Colonic mucosa (tissue), 4 donors: ENCODE data around the gene OSBP. TPM values are rescaled to one million over a fixed set of nuclear protein-coding genes. Genes with fewer than 3 reads are reported as not detected.

Experiments
- DNase-seq: peaks from one replicate; pipeline ENCODE4 v3.0.0-alpha.2; 2020
- H3K27ac ChIP-seq: fragments of 200-600 bp; one replicate; pipeline ENCODE4 v1.8.0; 2021
- H3K27me3 ChIP-seq: fragments of 200-600 bp; one replicate; pipeline ENCODE4 v1.8.0; 2021
- H3K36me3 ChIP-seq: fragments of 200-600 bp; one replicate; pipeline ENCODE4 v1.8.0; 2021
- H3K4me1 ChIP-seq: fragments of 200-600 bp; one replicate; pipeline ENCODE4 v1.8.0; 2021; ENCODE audit warnings: mild to moderate bottlenecking
- H3K4me3 ChIP-seq: fragments of 200-600 bp; one replicate; pipeline ENCODE4 v1.8.0; 2021
- H3K9ac ChIP-seq, 2 donors: one replicate each; pipeline ENCODE4 v1.7.0; 2013; ENCODE audit warnings: control low read depth in 2 of 2, low read depth in 2 of 2, low read length in 2 of 2
- H3K9me3 ChIP-seq: fragments of 200-600 bp; one replicate; pipeline ENCODE4 v1.8.0; 2021
- CTCF ChIP-seq: fragments of 200-600 bp; IDR thresholded peaks from one replicate; pipeline ENCODE4 v1.8.0; 2022; ENCODE audit warnings: antibody characterized with exemption, mild to moderate bottlenecking
- intact Hi-C: fragments of 100-400 bp; cut with DNase I; formaldehyde crosslinking; loops from one replicate; pipeline ENCODE4 v1.14.1; 2022
- total RNA-seq, 2 donors: library from RNA; stranded (reverse); fragmentation: NEBNext Ultra II Directional in 1 of 2; extraction: Animal tissue kit (Norgen Biotek cat#: 25700) in 1 of 2; gene quantifications; one replicate each; pipeline ENCODE4 v1.2.1, GENCODE V29; 2021
- donor health status: healthy.
- donor health status: DM: no; HTN: no; CAD: no.
- donor health status: DM: no; HTN: no; CAD: no.

Gene OSBP
- total RNA-seq, 2 donors from 2014 or later: 57.1 to 64.7 TPM

GRCh38 chr11:59573216-59573615 lies 42.4 kb downstream of the OSBP start:
- Histone ChIP-seq H3K4me1 (no peaks in the 10 kb centered on the region), H3K27me3 (no peaks in the 10 kb centered on the region), H3K4me3 (no peak overlapping the region), H3K9ac (no peak overlapping the region), H3K36me3 (peaks cover 9% of the 10 kb centered on the region), H3K27ac (no peak overlapping the region), H3K9me3 (no peaks in the 10 kb centered on the region)
- TF ChIP-seq CTCF: no peak
- intact Hi-C loops: no loop called here
- no peak for DNase-seq

- H3K4me1 ChIP-seq: no peaks in the 10 kb centered on the region
- H3K27me3 ChIP-seq: no peaks in the 10 kb centered on the region
- no peak overlapping the region for H3K9ac ChIP-seq
- no peak overlapping the region for H3K4me3 ChIP-seq
- no peak for DNase-seq
- no peak for TF ChIP-seq CTCF
- intact Hi-C loops: no loop called here
- no peak overlapping the region for H3K27ac ChIP-seq
- H3K36me3 ChIP-seq: peaks cover 6% of the 10 kb centered on the region
- H3K9me3 ChIP-seq: no peaks in the 10 kb centered on the region
Observed at GRCh38 chr11:59572091-59572490, 43.5 kb downstream of the OSBP start.

GRCh38 chr11:59562292-59562691 lies 53.3 kb downstream of the OSBP start:
- Histone ChIP-seq H3K9me3 (no peaks in the 10 kb centered on the region), H3K9ac (peak overlapping the region in 1 of 2 donors; percentile 67), H3K27me3 (no peaks in the 10 kb centered on the region), H3K36me3 (no peaks in the 10 kb centered on the region), H3K4me1 (no peaks in the 10 kb centered on the region), H3K4me3 (no peak overlapping the region), H3K27ac (no peak overlapping the region)
- no peak for TF ChIP-seq CTCF
- intact Hi-C loops: loop anchor here (10.0 kb wide), 1 partner anchor 53 kb away; the partner anchor contains the start of gene OSBP
- no peak for DNase-seq

- peak; percentile 89 for DNase-seq
Observed at GRCh38 chr11:59560702-59561473, 54.7 kb downstream of the OSBP start.

GRCh38 chr11:59560290-59560701 lies 55.3 kb downstream of the OSBP start:
- Histone ChIP-seq H3K4me1 (no peaks in the 10 kb centered on the region), H3K9ac (peak overlapping the region; percentile 53 to 67), H3K27ac (peak overlapping the region; percentile 84), H3K27me3 (no peaks in the 10 kb centered on the region), H3K9me3 (no peaks in the 10 kb centered on the region), H3K36me3 (no peaks in the 10 kb centered on the region), H3K4me3 (peak overlapping the region; percentile 65)
- DNase-seq: peak; percentile 87
- intact Hi-C loops: loop anchor here (10.0 kb wide), 1 partner anchor 55 kb away; the partner anchor contains the start of gene OSBP
- no peak for TF ChIP-seq CTCF

More at GRCh38 chr11:59560702-59561473, 54.7 kb downstream of the OSBP start:
- peak overlapping the region; percentile 65 for H3K4me3 ChIP-seq
- no peak for TF ChIP-seq CTCF
- peak overlapping the region; percentile 53 to 67 for H3K9ac ChIP-seq
- H3K9me3 ChIP-seq: no peaks in the 10 kb centered on the region
- no peaks in the 10 kb centered on the region for H3K4me1 ChIP-seq
- H3K27ac ChIP-seq: peak overlapping the region; percentile 84
- no peaks in the 10 kb centered on the region for H3K27me3 ChIP-seq
- no peaks in the 10 kb centered on the region for H3K36me3 ChIP-seq
- intact Hi-C loops: loop anchor here (10.0 kb wide), 1 partner anchor 54 kb away; the partner anchor contains the start of gene OSBP
